K562 (cell line): ENCODE results near the gene PRR35. TPM values are rescaled to one million over a fixed set of nuclear protein-coding genes. Genes with fewer than 3 reads are reported as not detected.

Source experiments
- ARID4B ChIP-seq: sonication (generic); formaldehyde crosslinking; IDR thresholded peaks from 2 replicates; pipeline ENCODE4 v1.8.0; 2022; ENCODE audit warnings: mild to moderate bottlenecking, missing genetic modification reagents
- CCAR2 ChIP-seq: fragments of 200-400 bp; formaldehyde crosslinking; IDR thresholded peaks from 2 replicates; pipeline ENCODE4 v1.6.1; 2017; ENCODE audit warnings: mild to moderate bottlenecking, low read depth, low read length
- DPF2 ChIP-seq: fragments of 450-650 bp; IDR thresholded peaks from 2 replicates; pipeline ENCODE4 v1.6.1; 2016
- KLF16 ChIP-seq: IDR thresholded peaks from 2 replicates; pipeline ENCODE4 v1.6.1; 2016; ENCODE audit warnings: antibody characterized with exemption
- MTA3 ChIP-seq: fragments of 450-650 bp; formaldehyde crosslinking; IDR thresholded peaks from 2 replicates; pipeline ENCODE4 v1.6.1; 2017; ENCODE audit warnings: mild to moderate bottlenecking, borderline replicate concordance
- NR2C2 ChIP-seq, 2 experiments: fragments of 200-800 bp in 1 of 2; sonication (Bioruptor generic) in 1 of 2; sonication (generic) in 1 of 2; formaldehyde crosslinking in 1 of 2; IDR thresholded peaks; 2 replicates each; pipeline versions ENCODE4 v1.6.1 to v1.8.0; 2016 to 2022; ENCODE audit warnings: mild to moderate bottlenecking in 1 of 2, missing compliant biosample characterization in 1 of 2, missing genetic modification characterization in 1 of 2, missing genetic modification reagents in 1 of 2
- NUFIP1 ChIP-seq: fragments of 450-650 bp; IDR thresholded peaks from 2 replicates; pipeline ENCODE4 v1.6.1; 2018; ENCODE audit not compliant: partially characterized antibody
- POLR2A ChIP-seq: fragments of 450-650 bp; conservative IDR thresholded peaks from 2 replicates; pipeline ENCODE4 v1.6.1; 2016
- SAFB2 ChIP-seq: fragments of 200-400 bp; formaldehyde crosslinking; IDR thresholded peaks from 2 replicates; pipeline ENCODE4 v1.6.1; 2018; ENCODE audit warnings: borderline replicate concordance, low read length, low read depth, moderate library complexity; ENCODE audit not compliant: severe bottlenecking
- SAP30 ChIP-seq: fragments of 200-600 bp; sonication (generic); IDR thresholded peaks from 2 replicates; pipeline ENCODE4 v1.6.1; 2012; ENCODE audit warnings: borderline replicate concordance, low read depth, mild to moderate bottlenecking, moderate library complexity, low read length, control low read depth, inconsistent platforms; ENCODE audit not compliant: insufficient read depth, poor library complexity, severe bottlenecking
- SP2 ChIP-seq: IDR thresholded peaks from 2 replicates; pipeline ENCODE4 v1.6.1; 2011; ENCODE audit warnings: mild to moderate bottlenecking, low read depth, low read length, moderate library complexity; ENCODE audit not compliant: poor library complexity, severe bottlenecking; ENCODE audit errors: extremely low read depth
- SREBF2 ChIP-seq: sonication (generic); formaldehyde crosslinking; IDR thresholded peaks from 2 replicates; pipeline ENCODE4 v1.4.0; 2020; ENCODE audit warnings: mild to moderate bottlenecking, missing genetic modification reagents
- STAG1 ChIP-seq: sonication (generic); formaldehyde crosslinking; IDR thresholded peaks from 2 replicates; pipeline ENCODE4 v1.5.0; 2020; ENCODE audit warnings: missing genetic modification reagents, borderline replicate concordance
- TRIM25 ChIP-seq: fragments of 450-650 bp; IDR thresholded peaks from 2 replicates; pipeline ENCODE4 v1.7.0; 2016; ENCODE audit warnings: borderline replicate concordance
- ZBTB9 ChIP-seq: fragments of 450-650 bp; formaldehyde crosslinking; IDR thresholded peaks from 2 replicates; pipeline ENCODE4 v1.4.0; 2020; ENCODE audit warnings: mild to moderate bottlenecking, moderate library complexity
- ZFP30 ChIP-seq: fragments of 250-450 bp; sonication (Bioruptor Pico); IDR thresholded peaks from 2 replicates; pipeline ENCODE4 v1.8.0; 2022; ENCODE audit warnings: moderate library complexity, mild to moderate bottlenecking, inconsistent platforms, borderline replicate concordance
- ZNF280A ChIP-seq: fragments of 450-650 bp; IDR thresholded peaks from 2 replicates; pipeline ENCODE4 v1.6.1; 2018; ENCODE audit warnings: mild to moderate bottlenecking, low read depth; ENCODE audit not compliant: partially characterized antibody
- ZNF75A ChIP-seq: fragments of 450-650 bp; formaldehyde crosslinking; IDR thresholded peaks from 2 replicates; pipeline ENCODE4 v1.4.0; 2020; ENCODE audit warnings: mild to moderate bottlenecking
- polyA plus RNA-seq, 8 experiments: library from polyadenylated mRNA; depleted of rRNA in 4 of 8; stranded (reverse) in 5 of 8; unstranded in 3 of 8; fragments of >200 nt; fragmentation: Nextera tagmentation in 2 of 8; fragmentation: Illumina TruSeq in 1 of 8; extraction: Ambion mirVana in 2 of 8; extraction: Trizol in 1 of 8; gene quantifications; 2 replicates each; pipeline versions ENCODE4 v1.2.1 to v1.2.3, GENCODE V29; 2011 to 2014; ENCODE audit warnings: inconsistent platforms in 1 of 8, missing spikeins in 1 of 8
- total RNA-seq, 7 experiments: library from RNA; depleted of rRNA in 6 of 7; stranded (reverse); fragments of >200 nt in 6 of 7; fragmentation: Illumina TruSeq in 2 of 7; extraction: Trizol in 2 of 7; gene quantifications; 2 replicates each; pipeline versions ENCODE4 v1.2.1 to v1.2.3, GENCODE V29; 2011 to 2021; ENCODE audit warnings: low replicate concordance in 1 of 7

The PRR35 gene
- total and polyA plus RNA-seq, 9 of the 15 experiments (the other 6 are each of a cell fraction or from before 2014, with no cell fraction given), result 0.17 to 0.45 (median 0.21) TPM; not detected in 5

GRCh38 chr16:578870-579405 lies 18.7 kb downstream of the PRR35 start (continued):
- TF ChIP-seq ZNF280A, result no peak
- peak; percentile 96 for TF ChIP-seq ARID4B (CRISPR knock-in tag)
- no peak for TF ChIP-seq ZBTB9 (CRISPR knock-in tag)
- no peak; the same call in 1 of the 2 replicates for TF ChIP-seq POLR2A
- peak; percentile 70; the same call in 1 of the 2 replicates for TF ChIP-seq KLF16
- TF ChIP-seq SREBF2, result no peak
- no peak for TF ChIP-seq SAFB2
- TF ChIP-seq NR2C2 (CRISPR knock-in tag; IDR thresholded peaks at IDR 0.05), result peak; percentile 76
- no peak for TF ChIP-seq NR2C2 (tag; IDR thresholded peaks at IDR 0.05)
- TF ChIP-seq ZFP30, result no peak
- 0 out of 2 replicates have a peak, but pooled peaks have one; percentile 35 for TF ChIP-seq DPF2
- no peak for TF ChIP-seq CCAR2
- TF ChIP-seq TRIM25, result no peak
- TF ChIP-seq NUFIP1, result no peak
- TF ChIP-seq STAG1 (CRISPR knock-in tag), result peak; percentile 91
- no peak for TF ChIP-seq SP2
- no peak for TF ChIP-seq SAP30
- no peak for TF ChIP-seq ZNF75A (CRISPR knock-in tag)
- TF ChIP-seq MTA3, result peak; percentile 90
